Measurements from ENCODE around the gene KIRREL3.

KIRREL3 gene

DNA sequence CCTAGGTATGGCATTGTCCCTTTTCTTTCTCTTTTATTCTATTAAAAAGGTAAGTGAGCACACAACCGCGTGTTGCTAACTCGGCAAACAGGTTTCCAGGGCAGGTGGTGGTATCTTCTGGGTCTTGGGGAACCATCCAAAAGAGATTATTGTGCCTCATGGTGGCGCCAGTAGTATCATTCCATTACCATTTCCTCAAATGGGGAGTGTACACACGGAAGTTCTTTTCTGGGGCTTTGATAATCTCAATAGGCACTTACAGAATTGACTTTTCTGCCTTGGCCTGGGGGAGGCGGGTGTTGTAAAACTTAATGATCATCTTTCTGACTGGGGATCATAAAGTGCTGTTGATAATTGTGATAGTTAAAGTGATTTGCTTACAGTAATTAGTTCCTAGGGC lies 234.1 kb downstream of the KIRREL3 start:
- DNase-seq: no peak

DNA sequence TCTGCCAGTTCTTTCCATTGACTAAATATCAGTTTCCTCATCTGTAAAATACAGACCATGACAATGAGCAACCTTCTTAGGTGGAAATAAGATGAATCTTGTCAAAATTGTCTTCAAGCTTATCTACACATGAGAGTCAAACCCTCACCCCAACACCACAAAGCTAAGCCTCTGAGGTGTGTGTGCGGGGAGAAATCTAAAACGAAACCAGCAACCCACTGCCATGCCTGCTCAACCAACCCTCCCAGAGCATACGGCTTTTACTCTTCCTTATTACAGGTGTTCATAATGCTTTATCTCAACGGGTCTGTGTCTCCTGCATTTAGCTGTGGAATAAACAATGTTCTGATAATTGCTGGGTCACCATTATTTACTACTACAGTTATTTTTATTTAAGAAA lies 235.4 kb downstream of the KIRREL3 start:
- DNase-seq: no peak

DNA sequence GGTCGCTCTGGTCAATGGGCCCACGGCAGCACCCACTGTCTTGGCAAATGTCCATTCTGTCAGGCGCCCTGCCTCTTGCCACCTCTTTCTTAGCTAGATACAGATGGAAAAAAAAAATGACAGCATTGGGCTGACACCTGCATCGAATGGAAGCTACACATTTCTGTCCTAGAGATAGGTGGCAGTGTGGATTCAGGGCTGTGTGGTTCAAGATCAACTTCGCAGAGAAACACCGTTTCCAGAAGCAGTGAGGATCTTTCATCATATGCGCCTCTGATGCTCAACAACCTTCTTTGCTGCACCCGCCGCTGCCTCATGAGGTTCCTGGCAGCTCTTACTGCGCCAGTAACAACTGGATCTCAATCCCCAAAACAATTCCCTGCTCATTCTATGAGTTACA lies 236.3 kb downstream of the KIRREL3 start:
- DNase-seq: no peak

DNA sequence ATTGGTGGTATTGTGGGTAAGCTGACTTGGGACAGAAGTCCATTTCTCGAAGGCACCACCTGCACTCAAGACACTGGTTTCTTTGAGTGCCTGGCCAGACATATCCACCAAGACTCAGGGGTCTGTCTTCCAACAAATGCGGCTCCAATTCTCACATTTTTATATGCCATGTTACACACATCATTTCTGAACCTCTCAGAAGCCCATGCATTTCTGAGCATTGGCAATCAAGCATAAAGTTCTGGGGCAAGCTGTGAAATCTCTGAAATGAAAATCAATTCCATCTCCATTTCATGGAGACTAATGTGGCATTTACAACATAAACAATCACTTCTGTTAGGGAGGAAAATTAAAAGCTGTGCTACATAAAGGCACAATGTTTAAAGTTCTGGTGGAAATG lies 243.7 kb downstream of the KIRREL3 start:
- no peak for DNase-seq

DNA sequence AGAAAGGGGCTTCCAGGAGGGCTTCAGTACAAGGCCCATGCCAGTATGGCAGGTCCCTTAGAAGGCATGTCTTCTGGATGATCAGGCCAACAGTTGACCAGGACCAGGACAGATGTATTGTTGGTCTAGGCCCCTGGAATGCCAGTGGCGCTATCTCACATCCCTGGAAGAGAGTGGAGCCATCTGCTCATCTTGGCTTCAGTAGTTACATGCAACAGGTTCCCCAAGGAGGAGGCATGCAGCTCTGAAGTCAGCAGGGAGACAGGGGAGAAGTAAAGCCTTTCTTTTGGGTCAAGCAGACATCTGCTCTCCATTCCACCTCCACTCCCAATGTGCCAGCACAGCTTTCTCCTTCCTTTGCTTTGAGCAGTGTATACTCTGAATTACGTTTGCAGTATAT lies 244.1 kb downstream of the KIRREL3 start:
- DNase-seq: no peak

DNA sequence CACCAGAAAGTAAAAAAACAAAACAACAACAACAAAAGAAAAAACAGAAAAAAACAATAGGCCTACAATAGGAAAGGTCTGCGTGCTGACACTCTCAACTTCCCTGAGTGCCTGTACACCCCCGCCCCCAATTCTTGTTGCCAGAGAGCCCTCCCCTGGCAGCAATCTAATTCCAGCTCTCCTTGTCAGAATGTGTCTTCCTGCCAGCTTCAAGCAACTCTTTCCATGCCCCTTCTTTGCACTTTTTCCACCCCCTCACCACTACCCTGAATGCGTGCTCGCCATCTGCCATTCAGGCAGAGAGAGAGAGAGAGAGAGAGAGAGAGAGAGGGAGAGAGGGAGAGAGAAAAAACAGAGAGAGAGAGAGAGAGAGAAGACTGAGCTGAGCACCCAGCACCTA lies 245.0 kb downstream of the KIRREL3 start:
- DNase-seq: no peak

DNA sequence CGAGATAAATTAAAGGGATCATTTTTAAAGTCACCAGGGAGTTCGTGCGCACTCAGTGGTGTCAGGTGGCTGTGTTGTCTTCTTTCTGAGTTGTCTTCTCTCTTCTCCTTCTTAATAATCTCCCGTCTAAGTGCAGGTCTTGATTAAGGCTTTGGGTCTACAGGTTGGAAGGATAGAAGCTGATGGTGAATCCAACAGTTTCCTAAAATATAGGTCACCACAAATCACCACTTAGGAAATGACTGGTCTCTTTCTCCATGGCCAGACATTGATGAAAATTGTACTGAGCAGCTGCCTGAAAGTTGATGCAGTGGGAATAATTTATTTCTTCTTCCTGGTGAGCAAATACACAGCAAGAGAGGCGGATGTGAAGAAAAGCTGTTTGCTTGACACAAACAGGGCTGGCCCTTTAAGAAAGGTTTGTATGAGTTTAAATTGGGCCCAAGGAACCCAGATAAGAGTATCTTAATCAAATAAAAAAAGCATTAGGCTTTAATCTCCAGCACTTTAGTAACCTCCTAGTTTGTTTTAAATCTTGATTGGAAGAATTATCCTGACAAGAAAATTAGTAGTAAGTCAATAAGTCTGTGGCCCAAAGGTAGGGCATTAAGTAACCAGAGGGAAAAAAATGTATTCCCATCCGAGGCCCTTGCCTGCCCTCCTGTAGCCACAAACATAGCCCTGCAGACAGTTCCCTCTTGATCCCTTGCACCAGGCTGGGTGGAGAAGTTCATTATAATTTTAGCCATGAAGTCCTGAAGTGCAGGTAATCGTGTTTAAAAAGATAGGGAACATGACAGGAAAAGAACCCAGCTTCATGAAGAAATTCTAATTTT lies 245.8 kb downstream of the KIRREL3 start:
- DNase-seq: no peak

DNA sequence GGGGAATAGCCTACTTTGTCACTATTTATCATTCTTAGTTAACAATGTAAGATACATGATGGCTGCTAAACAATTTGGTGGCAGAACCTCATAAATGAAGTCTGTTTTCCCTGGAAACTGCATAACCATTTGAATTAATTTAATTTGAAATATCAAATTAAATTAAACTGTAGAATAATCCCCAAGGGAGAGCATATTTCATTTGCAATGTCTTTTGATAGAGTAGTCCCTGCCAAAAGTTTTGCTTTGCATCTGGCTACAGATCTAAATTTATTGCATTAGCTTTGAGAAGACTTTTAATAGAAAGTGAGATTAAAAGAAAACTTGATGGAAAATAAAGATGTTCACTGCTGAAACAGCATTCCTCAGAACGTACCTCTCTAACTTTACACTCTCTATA lies 246.6 kb downstream of the KIRREL3 start:
- no peak for DNase-seq

DNA sequence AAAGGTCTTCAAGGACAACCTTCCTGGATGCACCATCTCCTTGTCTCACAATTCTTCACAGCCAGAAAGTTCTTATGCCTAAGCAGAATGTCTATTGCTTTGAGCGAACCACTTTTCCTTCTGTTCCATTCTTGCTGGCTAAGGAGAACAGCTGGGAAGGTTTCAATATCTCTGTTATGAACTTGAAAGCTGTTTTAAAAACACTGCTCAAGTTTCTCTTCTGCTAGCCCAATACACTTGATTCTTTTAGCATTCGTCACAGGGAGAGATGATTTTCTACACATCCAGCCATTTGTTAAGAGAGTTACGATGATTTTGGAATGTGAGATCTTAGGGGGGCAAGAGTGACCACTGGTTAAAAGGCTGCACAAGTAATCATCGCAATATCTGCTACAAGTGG lies 249.3 kb downstream of the KIRREL3 start:
- DNase-seq: no peak

DNA sequence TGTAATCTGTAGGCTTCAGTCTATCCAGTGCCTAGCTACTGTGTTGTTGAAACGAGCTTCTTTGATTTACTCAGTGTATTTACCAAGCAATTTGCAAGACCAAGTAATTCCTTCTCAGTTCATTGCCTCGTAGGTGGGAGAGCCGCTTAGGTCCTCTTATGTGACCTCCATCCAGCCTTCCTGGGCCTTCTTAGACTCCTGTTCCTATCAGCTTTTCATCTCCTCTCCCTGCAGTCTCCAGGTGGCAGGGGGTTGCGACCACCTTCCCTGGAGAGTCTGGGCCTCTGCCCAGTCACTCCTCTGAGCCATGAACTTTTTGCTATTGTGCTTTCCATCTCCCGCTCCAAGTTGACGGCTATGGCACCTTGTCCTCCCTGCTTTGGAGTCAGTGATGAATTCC lies 251.8 kb downstream of the KIRREL3 start:
- no peak for DNase-seq

DNA sequence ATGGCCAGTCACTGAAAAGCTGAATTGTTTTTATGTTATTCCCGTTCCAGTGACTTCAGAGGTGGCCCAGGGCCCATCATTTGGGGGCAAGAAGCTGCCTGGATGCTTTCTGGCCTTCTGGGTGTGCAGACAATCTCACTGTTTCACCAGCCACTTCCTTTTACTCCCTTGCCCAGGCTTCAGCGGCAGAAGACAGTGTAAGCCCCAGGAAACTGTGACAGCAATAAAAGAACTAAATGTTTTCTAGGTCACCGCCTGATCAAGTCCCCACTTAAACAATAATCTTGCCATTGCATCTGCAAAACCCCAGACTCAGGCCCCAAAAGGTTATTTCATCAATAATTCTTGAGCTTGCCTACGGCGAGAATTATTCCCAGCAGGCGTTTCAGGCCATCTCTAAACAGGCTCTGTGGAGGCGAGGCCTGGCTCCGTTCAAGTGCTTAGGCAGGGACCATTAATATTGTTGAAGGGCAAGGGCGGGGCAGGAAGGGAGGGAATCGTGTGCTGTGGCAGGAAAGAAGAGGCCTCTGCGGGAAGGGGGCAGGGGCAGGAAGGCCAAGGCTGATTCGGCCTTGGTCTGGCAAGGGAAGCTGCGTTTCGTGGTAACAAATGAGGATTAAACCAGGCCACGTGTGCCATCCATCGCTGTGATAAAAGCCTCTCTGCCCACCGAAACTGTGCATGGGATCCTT lies 252.3 kb downstream of the KIRREL3 start:
- DNase-seq: no peak

DNA sequence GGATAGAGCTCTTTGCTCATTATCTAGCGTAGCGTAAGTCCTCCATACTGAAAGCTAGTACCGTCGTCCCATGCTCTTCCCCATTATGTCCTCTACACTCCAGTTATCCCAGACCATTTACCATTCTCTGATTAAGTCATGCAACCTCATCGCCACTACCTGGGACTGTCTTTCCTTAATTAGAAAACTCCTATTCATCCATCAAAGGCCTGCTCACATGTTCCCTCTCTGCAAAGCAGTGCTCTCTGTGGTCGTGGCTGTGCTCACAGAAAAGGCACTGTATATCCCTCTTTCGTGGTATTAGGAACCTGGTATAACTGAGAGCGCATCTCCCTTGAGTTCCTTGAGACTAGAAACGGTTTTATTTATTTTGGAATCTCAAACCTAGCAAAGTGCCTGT lies 253.3 kb downstream of the KIRREL3 start:
- no peak for DNase-seq

DNA sequence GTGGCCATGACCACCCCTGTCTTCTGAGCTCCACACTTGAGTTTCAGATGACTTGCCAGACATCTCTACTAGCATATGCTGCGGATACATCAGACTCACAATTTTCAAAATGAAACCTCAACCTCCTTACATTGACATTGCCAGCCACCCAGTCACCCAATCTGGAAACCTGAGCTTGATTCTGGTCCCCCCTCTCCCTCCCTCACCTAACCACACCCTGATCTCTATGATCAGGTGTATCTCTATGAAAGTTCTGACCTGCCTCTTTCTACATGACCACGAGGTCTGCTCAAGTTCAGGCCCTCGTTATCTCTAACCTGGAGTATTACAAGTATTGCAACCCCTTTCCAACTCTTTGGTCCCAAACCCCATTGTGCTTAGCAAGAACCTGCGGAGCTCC lies 254.1 kb downstream of the KIRREL3 start:
- DNase-seq: no peak

DNA sequence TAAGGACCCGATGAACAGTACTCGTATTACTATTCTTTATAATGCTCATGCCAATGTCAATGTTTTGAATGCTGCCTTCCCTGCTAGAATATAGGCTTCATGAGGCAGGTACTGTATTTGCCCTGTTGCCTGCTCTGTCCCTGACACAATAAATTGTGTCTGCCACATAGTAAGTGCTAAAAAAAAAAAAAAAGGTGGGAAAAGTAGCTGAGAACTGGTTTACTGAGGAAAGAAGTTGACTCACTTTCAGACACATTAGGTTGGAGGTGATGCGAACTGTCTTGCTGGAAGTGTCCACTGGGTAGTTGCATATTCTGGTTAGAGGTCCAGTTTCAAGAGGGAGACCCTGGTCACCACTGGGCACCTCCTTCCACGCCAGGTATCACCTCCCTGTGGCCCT lies 255.9 kb downstream of the KIRREL3 start:
- DNase-seq: no peak

DNA sequence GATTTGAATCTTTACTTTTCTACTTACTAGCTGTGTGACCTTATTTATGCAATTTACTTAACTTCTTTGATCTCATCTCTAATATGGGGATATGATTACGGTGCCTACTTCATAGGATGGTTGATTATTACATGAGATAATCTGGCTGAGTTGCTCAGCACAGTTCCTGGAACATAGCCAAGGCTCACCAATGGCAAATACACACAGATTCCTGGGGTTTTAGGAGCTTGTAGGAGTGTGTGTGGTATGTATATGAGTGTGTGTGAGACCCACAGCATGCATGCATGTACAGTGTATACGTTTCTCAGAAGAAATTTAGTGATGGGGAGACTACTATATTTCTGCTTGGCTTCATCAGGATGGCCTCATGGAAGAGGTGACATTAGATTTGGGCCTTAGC lies 256.9 kb downstream of the KIRREL3 start:
- no peak for DNase-seq

DNA sequence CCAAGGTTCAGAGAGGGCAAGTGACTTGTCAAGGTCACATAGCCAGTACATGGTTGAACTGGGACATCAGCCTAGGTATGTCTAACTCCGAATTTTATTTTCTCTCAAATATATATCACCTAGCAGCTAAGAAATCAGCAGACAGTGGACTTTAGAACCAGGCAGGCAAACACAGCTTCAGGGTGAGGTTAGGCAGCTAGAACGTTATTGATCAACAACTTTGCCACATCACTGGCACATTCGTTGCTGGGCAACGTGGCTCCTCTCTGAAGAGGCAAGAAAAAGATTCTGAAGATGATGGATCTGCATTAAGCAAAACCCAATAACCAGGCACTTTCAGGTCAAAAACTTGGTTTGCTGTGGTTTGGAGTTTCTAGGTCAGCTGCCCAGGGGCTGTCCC lies 258.0 kb downstream of the KIRREL3 start:
- no peak for DNase-seq

DNA sequence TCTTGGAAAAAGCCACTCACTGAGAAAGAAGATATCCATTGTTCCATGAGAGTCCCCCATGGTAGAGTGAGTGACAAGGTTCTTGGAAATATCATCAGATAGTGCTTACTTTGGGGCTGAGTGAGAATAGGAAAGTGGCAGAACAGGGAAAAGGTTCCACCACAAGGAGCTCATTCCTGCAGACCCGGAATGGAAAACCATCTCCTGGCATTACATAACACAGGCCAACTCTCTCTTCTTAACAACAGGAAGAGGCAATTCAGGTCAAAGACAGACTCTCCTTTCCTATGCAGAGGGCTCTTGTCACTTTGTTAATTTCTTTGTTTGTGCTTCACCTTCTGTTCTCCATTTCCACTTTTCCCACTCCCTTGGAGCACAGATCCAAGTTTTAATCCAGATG lies 259.7 kb downstream of the KIRREL3 start:
- no peak for DNase-seq

DNA sequence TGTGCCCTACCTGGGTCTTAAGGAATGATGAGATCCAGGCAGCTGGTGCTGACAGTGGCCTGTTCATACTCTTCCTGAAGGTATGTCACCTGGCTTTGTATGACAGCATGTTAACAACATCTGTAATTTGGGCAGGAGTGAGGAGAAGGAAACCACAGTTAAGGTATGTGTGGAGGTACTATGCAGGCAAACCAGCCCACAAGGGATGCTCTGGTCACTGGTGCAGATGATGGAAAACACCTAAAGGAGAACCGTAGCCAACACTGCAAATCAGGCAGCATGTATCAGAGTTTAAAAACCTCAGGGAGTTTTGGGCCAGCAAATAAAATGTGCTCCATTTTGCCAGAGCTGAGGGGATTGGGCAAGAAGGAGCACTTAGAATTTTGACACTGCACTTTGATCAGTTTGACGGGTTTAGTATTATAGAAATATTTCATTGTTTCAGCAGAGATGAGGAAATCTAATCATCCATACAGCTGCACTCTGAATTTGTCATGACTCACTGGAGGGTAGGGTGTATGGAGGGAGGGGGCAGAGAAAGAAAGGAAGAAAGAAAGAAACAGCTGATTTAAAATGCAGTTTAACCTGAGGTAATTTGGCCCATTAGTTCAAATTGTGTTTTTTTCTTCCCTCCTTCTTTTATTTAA lies 260.9 kb downstream of the KIRREL3 start:
- DNase-seq: no peak

DNA sequence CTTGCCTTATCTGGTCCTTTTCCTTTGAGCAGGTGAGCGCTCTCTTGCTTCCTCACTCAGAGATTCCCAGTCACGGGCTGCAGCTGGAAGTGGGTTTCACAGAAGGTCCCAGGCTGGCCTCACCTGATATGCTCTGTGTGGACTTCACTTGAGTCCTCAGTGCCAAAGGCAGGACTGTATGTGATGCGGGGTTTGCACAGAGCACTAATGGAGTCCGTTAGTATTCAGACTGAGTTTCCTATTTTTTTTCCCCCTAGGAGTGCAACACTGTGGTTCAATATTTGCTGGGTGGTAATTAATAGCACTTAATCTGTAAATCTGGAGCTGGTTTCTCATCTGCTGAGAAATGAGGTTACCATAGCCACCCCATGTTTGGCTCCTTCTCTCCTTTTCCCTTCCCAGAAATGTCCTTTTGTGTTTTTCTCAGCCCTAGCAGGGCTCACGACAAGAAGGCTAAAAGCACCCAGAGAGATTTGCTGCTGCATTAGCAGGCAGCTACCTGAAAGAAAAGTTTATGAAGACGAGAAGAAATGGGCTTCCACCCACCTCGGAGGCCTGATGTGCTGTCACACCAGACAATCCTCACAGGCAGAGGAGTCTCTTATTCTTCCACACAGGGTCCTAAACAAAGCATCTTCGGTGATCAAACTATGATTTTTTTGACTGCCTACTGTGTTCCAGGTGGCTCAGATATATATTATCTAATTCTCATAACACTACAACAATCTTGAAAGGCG lies 262.1 kb downstream of the KIRREL3 start:
- no peak for DNase-seq

DNA sequence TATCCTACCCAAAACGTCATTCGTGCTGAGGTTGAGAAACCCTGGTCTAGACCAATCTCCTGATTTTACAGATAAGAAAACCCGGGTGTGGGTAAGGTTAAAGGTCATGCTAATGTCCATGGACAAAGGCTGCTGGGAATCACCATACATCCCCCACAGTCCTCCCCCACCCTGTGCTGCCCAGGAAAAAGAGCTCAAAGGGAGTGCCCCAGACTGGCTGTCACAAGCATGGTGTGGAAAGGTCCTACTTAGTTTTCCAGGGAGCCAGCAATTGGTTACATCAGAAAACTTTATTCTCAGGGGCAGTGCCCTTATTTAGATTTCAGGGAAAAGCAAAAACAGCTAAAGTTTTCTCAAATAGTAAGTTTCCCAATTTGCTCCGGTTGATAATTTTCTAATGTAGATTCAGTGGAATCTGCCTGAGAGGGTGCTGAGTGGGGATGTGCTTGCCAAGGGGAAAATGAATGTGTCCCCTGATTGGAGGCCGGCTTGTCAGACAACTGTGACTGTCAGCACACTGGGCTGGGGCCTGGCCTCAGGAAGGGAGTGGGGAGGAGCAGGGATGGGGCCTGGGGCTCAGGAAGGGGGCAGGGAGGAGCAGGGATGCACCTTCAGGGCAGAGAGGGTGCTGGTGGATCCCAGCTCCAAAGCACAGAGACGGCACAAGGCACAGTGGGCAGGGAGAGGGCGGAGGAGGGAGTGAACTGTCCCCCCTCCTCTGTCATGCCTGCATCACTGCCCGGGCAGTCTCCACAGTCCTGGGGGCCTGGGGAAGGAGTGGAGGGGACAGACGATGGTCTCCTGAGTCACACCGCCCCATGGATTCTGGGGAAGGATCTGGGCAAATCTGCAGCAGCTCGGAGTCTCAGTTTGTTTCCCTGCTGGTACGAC lies 263.6 kb downstream of the KIRREL3 start:
- no peak for DNase-seq

DNA sequence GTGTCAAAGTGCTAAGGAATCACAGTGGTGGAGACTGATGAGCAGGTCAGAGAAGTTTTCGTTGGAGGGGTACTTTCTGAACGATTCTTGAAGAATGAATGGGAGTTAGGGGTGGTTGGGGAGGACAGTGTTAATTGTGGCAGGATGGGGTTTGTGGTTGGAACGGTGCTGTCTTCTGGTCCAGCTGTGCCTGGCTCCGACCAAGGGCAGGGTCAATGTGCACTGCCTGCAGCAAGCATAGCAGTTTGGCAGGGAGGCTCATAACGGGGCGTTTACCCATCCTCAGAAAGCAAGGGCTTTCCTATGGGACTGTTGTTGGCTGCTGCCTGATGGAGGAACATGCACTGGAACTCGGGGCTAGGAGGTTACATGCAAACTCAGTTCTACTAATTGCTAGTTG lies 265.8 kb downstream of the KIRREL3 start:
- no peak for DNase-seq

DNA sequence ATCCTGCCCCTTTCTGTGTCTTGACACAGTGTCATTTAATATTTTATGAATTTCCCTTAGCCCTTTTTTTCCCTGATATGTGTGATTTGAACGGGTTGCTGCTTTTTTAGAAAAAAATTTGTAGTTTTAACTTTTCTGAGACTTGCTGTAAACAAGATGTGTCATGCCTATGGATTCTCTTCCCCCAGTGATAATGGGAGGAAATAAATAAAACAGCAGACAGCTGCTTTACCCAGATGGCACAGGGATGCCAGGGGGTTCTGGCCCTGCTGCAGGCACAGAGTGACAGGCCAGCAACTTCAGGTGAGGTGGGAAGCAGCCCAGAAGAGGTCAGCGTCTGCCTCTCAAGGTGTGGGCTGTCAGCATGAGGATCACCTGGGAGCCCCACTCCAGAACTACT lies 266.9 kb downstream of the KIRREL3 start:
- no peak for DNase-seq

All from T-helper 9 cell (primary cell).